ENCODE results near the gene FILIP1L. TPM values are rescaled to one million over a fixed set of nuclear protein-coding genes. Genes with fewer than 3 reads are reported as not detected.
A peak's percentile ranks its signal among the peaks of the same experiment; 100 is the strongest.

FILIP1L gene
- total and polyA plus RNA-seq, 2 of the 13 experiments (the other 11 are each of a cell fraction or from before 2014, with no cell fraction given): 8.1 to 187 TPM

- TF ChIP-seq TRIM22 (IDR thresholded peaks at IDR 0.05) (no peak), CENPX (CRISPR knock-in tag; IDR thresholded peaks at IDR 0.05) (no peak), FOXO1 (CRISPR knock-in tag; IDR thresholded peaks at IDR 0.05) (peak; percentile 97), SIX4 (CRISPR knock-in tag; IDR thresholded peaks at IDR 0.05) (peak; percentile 90), BCL6 (CRISPR knock-in tag; IDR thresholded peaks at IDR 0.05) (peak; percentile 98), HDAC1 (CRISPR knock-in tag; IDR thresholded peaks at IDR 0.05) (peak; percentile 81), ELK4 (CRISPR knock-in tag; IDR thresholded peaks at IDR 0.05; ENCODE audit: borderline replicate concordance) (no peak), ARNTL (CRISPR knock-in tag; IDR thresholded peaks at IDR 0.05) (0 out of 2 replicates have a peak, but pooled peaks have one; percentile 39), FOSL2 (CRISPR knock-in tag; IDR thresholded peaks at IDR 0.05) (peak; percentile 75), ZNF792 (CRISPR knock-in tag; IDR thresholded peaks at IDR 0.05) (peak; percentile 47; the same call in 1 of the 2 replicates), SOX13 (IDR thresholded peaks at IDR 0.05) (no peak), SOX13 (CRISPR knock-in tag; conservative IDR thresholded peaks at IDR 0.05 in 1 of 2, IDR thresholded peaks at IDR 0.05 in 1 of 2) (peak in 1 of 2 experiments; percentile 91; a peak in 2 of 4 replicates), POLR2G (IDR thresholded peaks at IDR 0.05; ENCODE audit: low read depth, low read length) (no peak; the same call in none of the 2 replicates), ZNF281 (CRISPR knock-in tag; IDR thresholded peaks at IDR 0.05; ENCODE audit: borderline replicate concordance) (peak; percentile 67; the same call in 1 of the 2 replicates), ZFP36L1 (CRISPR knock-in tag; IDR thresholded peaks at IDR 0.05) (no peak), ZNF253 (CRISPR knock-in tag; IDR thresholded peaks at IDR 0.05; ENCODE audit: borderline replicate concordance) (no peak), ATRX (CRISPR knock-in tag; IDR thresholded peaks at IDR 0.05; ENCODE audit: borderline replicate concordance) (no peak), AKNA (CRISPR knock-in tag; IDR thresholded peaks at IDR 0.05; ENCODE audit: borderline replicate concordance) (no peak), NFKBIZ (CRISPR knock-in tag; IDR thresholded peaks at IDR 0.05) (peak; percentile 88), ZNF570 (CRISPR knock-in tag; IDR thresholded peaks at IDR 0.05; ENCODE audit: borderline replicate concordance) (no peak)
Measured at GRCh38 chr3:100076731-100077529, 37.4 kb downstream of the FILIP1L start (continued).

Measured in HepG2 (cell line).